ENCODE data around the gene BTNL2. TPM values are rescaled to one million over a fixed set of nuclear protein-coding genes. Genes with fewer than 3 reads are reported as not detected.

The BTNL2 gene
- total RNA-seq, 1 donor = not detected

DNA sequence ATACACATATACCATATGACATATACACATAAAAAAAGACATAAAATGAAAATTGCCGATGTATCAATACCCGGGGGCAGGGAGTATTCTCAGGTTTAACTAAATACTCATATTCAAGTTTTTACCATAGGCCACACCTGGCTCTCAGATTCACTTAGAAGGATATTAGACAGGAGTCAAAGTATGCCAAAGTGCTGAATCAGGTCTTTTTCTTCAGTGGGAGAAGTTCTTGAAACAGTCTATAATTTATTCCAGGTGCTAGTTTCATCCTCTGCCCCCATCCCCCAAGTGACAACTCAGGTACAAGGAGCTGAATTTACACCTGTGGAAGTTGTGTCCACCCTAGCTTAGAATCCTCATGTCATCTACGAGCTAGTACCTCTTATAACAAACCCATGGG is 24.2 kb upstream of the BTNL2 start:
- no peak overlapping the region for H3K4me3 ChIP-seq (ENCODE audit: low read depth, low read length)
- TF ChIP-seq, protein P1, sequence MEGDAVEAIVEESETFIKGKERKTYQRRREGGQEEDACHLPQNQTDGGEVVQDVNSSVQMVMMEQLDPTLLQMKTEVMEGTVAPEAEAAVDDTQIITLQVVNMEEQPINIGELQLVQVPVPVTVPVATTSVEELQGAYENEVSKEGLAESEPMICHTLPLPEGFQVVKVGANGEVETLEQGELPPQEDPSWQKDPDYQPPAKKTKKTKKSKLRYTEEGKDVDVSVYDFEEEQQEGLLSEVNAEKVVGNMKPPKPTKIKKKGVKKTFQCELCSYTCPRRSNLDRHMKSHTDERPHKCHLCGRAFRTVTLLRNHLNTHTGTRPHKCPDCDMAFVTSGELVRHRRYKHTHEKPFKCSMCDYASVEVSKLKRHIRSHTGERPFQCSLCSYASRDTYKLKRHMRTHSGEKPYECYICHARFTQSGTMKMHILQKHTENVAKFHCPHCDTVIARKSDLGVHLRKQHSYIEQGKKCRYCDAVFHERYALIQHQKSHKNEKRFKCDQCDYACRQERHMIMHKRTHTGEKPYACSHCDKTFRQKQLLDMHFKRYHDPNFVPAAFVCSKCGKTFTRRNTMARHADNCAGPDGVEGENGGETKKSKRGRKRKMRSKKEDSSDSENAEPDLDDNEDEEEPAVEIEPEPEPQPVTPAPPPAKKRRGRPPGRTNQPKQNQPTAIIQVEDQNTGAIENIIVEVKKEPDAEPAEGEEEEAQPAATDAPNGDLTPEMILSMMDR (IDR thresholded peaks at IDR 0.05; ENCODE audit: insufficient read depth, low read depth, low read length) = no peak
- DNase-seq (ENCODE audit: low read depth) = no peak

DNA sequence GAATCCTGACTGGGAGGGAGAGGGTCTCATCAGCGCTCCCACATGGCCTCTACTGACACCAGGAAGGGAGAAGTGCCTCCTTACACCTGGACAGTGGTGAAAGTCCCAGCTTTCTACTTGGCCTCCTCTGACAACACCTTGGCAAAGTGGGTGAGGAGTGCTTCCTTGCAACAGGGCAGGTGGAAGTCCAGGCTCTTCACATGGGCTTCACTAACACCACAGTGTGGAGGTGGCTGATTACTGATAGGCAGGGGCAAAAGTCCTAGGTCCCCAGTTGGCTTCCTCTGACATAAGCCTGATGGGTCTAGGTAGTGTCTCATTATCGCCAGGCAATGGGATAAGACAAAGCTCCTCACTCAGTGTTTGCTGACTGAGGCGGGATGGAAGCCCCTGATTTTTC is 23.2 kb upstream of the BTNL2 start:
- no peak for DNase-seq (ENCODE audit: low read depth)
- H3K4me3 ChIP-seq (ENCODE audit: low read depth, low read length) = no peak overlapping the region
- TF ChIP-seq, protein P1 (IDR thresholded peaks at IDR 0.05; ENCODE audit: insufficient read depth, low read depth, low read length) = no peak

DNA sequence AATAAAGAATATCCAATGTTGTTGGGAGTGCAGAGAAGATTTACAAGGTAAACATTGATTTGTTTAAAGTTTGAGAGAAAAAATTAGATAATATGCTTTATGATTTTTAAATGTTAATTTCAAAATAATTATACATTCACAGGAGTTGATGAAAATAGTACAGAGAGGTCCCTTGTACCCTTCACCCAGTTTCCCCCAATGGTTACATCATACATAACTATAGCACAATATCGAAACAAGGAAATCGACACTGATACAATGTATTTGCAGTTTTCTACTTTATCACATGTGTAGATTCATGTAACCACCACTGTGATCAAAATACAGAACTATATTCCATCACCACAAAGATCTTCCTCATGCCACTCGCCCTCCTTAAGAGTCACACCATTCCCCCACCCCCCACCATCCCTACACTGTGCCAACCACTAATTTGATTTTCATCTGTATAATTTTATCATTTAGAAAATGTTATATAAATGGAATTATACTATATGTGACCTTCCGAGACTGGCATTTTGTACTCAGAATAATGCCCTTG is 21.0 kb upstream of the BTNL2 start:
- TF ChIP-seq, protein P1 (IDR thresholded peaks at IDR 0.05; ENCODE audit: insufficient read depth, low read depth, low read length) = no peak
- no peak overlapping the region for H3K4me3 ChIP-seq (ENCODE audit: low read depth, low read length)
- DNase-seq (ENCODE audit: low read depth) = no peak

DNA sequence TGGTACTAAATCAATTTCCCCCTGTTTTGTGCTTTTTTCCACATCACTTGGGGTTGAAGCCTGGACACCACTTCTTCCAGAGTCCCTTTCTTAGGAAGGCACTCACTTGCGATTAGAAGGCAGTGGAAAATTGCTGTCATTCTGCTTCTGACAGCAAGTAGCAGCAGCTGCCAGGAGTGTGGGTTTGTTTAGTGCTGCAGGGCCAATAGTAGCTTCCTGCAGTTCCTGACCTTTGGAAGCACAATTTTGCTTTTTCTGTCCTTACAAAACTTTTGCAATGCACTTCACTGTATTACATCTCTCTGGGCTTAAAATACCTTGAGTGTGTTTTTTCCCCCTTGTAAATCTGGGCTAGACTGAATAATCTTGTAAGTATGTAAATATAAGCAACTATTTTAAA is 20.2 kb upstream of the BTNL2 start:
- DNase-seq (ENCODE audit: low read depth) = peak; percentile 22
- H3K4me3 ChIP-seq (ENCODE audit: low read depth, low read length) = no peak overlapping the region
- TF ChIP-seq, protein P1 (IDR thresholded peaks at IDR 0.05; ENCODE audit: insufficient read depth, low read depth, low read length) = no peak

DNA sequence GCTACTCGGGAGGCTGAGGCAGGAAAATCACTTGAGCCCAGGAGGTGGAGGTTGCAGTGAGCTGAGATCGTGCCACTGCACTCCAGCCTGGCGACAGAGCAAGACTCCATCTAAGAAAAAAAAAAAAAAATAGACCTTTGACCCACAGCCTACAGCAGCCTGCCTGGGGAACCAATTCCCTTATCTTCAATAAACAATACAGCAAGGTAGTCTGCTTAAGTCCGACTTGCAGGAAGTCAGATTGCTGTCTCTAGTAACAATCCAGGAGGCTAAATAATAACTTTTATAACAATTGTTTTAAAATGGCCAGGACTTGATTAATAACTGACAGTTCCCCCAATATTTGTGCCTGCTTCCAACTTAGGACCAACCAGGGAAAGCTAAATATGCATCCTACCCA is 19.4 kb upstream of the BTNL2 start:
- no peak overlapping the region for H3K4me3 ChIP-seq (ENCODE audit: low read depth, low read length)
- DNase-seq (ENCODE audit: low read depth) = no peak
- TF ChIP-seq, protein P1 (IDR thresholded peaks at IDR 0.05; ENCODE audit: insufficient read depth, low read depth, low read length) = no peak

DNA sequence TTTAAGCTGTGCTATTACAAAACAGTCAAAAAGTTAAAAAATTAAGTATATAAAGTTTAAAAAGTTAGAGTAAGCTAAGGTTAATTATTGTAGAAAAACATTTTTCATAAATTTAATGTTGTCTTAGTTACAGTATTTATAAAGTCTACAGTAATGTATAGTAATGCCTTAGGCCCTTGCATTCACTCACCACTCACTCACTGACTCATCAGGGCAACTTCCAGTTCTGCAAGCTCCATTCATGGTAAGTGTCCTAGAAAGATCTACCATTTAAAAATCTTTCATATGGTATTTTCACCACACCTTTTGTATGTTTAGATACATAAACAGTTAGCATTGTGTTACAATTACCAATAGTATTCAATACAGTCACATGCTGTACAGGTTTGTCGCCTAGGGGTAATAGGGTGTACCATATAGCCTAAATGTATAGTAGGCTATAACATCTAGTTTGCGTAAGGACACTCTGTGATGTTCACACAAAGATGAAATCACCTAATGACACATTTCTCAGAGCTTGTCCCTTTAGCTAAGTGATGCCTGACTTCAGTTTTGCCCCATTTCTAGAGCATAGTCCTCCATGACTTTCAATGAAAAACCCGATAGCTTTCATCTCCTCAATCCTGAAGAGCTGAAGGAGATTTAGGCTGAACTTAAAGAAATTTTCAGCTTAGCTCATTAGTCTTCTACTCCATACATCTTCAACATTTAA is 17.8 kb upstream of the BTNL2 start:
- TF ChIP-seq, protein P1 (IDR thresholded peaks at IDR 0.05; ENCODE audit: insufficient read depth, low read depth, low read length) = no peak
- H3K4me3 ChIP-seq (ENCODE audit: low read depth, low read length) = no peak overlapping the region
- no peak for DNase-seq (ENCODE audit: low read depth)

DNA sequence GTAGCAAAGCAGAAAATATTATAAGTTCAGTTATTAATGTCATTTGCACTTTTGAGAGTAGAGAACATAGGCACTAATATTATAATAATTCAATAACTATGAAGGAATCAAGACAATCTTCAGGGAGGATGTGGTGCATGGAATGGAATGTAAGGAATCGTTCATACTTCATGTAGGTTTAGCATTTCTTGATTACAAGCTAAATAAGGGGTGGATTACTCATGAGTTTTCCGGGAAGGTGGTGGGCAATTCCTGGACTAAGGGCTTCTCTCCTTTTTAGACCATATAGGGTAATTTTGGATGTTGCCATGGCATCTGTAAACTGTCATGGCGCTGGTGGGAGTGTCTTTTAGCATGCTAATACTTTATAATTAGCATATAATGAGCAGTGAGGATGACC is 9.1 kb upstream of the BTNL2 start:
- no peak for DNase-seq (ENCODE audit: low read depth)
- TF ChIP-seq, protein P1 (IDR thresholded peaks at IDR 0.05; ENCODE audit: insufficient read depth, low read depth, low read length) = no peak
- no peak overlapping the region for H3K4me3 ChIP-seq (ENCODE audit: low read depth, low read length)

All from fibroblast of villous mesenchyme (primary cell).